ENCODE measurements around the gene LRRC7. TPM values are rescaled to one million over a fixed set of nuclear protein-coding genes. Genes with fewer than 3 reads are reported as not detected.
A peak's percentile ranks its signal among the peaks of the same experiment; 100 is the strongest.
"Not testable (repeated sequence)": the region's sequence is repeated elsewhere in the genome, so short reads cannot be mapped to it uniquely, and the experiment has no call there.

The LRRC7 gene
- total and polyA plus RNA-seq, 8 donors = 0.12 to 2.2 (median 0.90) TPM

DNA sequence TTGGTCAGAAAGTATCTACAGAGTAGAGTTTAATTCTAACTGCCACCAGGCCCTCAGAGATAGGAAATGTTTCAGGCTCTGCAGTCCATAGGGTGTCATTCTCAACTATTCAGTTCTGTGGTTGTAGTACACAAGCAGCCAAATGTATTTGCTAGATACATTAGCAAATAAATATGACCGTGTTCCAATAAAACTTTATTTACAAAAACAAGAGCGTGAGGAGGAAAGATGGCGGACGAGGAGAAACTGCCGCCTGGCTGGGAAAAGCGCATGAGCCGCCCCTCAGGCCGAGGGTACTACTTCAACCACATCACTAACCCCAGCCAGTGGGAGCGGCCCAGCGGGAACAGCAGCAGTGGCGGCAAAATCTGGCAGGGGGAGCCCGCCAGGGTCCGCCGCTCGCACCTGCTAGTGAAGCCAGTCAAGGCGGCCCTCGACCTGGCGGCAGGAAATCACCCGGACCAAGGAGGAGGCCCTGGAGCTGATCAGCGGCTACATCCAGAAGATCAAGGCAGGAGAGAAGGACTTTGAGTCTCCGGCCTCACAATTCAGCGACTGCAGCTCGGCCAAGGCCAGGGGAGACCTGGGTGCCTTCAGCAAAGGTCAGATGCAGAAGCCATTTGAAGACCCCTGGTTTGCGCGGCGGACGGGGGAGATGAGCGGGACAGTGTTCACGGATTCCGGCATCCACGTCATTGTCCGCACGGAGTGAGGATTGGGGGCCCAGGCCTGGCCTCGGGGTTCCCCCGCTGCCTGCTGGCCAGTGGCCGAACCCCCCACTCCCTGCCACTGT lies 351.6 kb downstream of the LRRC7 start:
- H3K36me3 ChIP-seq = no peaks in the 10 kb centered on the region
- ATAC-seq = no peak
- no peaks in the 10 kb centered on the region for H3K9me3 ChIP-seq
- H3K27ac ChIP-seq = no peak overlapping the region
- FAIRE-seq = no peak
- intact Hi-C loops (cut with DNase I) = no loop called here
- H3K4me3 ChIP-seq = no peak overlapping the region
- no peaks in the 10 kb centered on the region for H3K4me1 ChIP-seq
- H3K27me3 ChIP-seq = no peaks in the 10 kb centered on the region
- TF ChIP-seq, protein P1, sequence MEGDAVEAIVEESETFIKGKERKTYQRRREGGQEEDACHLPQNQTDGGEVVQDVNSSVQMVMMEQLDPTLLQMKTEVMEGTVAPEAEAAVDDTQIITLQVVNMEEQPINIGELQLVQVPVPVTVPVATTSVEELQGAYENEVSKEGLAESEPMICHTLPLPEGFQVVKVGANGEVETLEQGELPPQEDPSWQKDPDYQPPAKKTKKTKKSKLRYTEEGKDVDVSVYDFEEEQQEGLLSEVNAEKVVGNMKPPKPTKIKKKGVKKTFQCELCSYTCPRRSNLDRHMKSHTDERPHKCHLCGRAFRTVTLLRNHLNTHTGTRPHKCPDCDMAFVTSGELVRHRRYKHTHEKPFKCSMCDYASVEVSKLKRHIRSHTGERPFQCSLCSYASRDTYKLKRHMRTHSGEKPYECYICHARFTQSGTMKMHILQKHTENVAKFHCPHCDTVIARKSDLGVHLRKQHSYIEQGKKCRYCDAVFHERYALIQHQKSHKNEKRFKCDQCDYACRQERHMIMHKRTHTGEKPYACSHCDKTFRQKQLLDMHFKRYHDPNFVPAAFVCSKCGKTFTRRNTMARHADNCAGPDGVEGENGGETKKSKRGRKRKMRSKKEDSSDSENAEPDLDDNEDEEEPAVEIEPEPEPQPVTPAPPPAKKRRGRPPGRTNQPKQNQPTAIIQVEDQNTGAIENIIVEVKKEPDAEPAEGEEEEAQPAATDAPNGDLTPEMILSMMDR (IDR thresholded peaks at IDR 0.05) = no peak
- peak in 1 of 6 donors; percentile 45 for DNase-seq
- 84 to 95% methylated on average over 36 of the region's 36 CpGs for WGBS, 2 donors

DNA sequence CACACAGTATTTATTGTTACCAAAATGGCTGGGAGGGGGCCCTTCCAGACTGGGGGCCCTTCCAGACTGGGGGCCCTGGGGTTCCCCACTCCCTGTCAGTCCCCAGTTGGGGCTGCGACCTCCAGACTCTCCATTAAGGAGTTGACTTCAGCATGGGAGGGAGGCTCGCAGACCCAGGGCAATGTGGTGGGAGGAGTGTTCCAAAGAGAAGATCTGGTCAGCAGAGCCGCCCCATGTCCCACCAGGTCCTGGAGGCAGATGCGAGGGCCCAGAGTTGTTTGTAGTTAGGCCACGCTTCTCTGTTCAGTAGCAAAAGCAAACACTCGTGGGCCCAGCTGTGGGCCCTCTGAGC lies 352.2 kb downstream of the LRRC7 start:
- Histone ChIP-seq H3K9me3 (no peaks in the 10 kb centered on the region), H3K4me3 (no peak overlapping the region), H3K4me1 (no peaks in the 10 kb centered on the region), H3K27me3 (no peaks in the 10 kb centered on the region), H3K36me3 (no peaks in the 10 kb centered on the region), H3K27ac (no peak overlapping the region)
- no peak for ATAC-seq
- TF ChIP-seq, protein P1 (IDR thresholded peaks at IDR 0.05) = no peak
- intact Hi-C loops (cut with DNase I) = no loop called here
- 68 to 79% methylated on average over 6 of the region's 6 CpGs for WGBS, 2 donors
- no peak for FAIRE-seq
- no peak for DNase-seq

DNA sequence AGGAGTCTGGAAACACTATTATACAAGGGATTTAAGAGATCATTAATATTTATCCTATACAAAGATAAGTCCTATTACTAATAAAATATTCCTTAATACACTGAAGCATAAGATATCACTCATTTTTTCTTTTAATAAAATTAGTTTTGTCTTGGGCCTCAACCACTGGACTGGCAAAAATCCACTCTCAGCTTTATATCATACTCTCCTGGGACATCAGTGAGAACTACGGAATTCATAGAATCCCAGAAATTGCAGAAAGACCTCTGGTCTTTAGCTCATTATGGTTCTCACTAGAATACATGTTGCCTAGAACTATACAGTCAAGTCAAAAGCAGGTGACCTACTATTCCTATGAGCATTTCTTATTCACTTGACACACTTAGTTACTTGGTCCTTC lies 352.7 kb downstream of the LRRC7 start:
- WGBS, 2 donors = 70 to 92% methylated on average over 1 of the region's 1 CpG
- intact Hi-C loops (cut with DNase I) = no loop called here
- DNase-seq (no peak), ATAC-seq (no peak), FAIRE-seq (no peak)
- TF ChIP-seq, protein P1 (IDR thresholded peaks at IDR 0.05) = no peak
- Histone ChIP-seq H3K27ac (no peak overlapping the region), H3K36me3 (no peaks in the 10 kb centered on the region), H3K9me3 (no peaks in the 10 kb centered on the region), H3K4me3 (no peak overlapping the region), H3K27me3 (no peaks in the 10 kb centered on the region), H3K4me1 (no peaks in the 10 kb centered on the region)

DNA sequence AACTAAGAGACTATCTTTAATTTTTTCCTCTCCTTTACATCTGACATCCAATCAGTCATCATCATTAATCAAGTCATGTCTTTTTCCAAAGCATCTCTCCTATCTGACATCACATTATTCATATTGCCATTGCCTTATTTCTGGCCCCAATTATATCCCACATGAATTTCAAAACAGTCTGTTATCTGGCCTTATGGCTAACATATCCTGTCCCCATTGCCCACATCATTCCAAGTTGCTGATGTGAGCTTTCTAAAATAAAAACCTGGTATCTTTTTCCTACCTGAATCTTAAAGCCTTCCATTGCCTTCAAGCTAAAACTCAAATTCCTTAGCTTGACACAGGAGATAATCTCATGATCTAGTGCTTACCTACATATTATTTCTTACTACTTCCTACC lies 353.8 kb downstream of the LRRC7 start:
- Histone ChIP-seq H3K27ac (no peak overlapping the region), H3K27me3 (no peaks in the 10 kb centered on the region), H3K9me3 (no peaks in the 10 kb centered on the region), H3K4me3 (no peak overlapping the region), H3K36me3 (no peaks in the 10 kb centered on the region), H3K4me1 (no peaks in the 10 kb centered on the region)
- no peak for DNase-seq
- ATAC-seq = no peak
- no peak for FAIRE-seq
- intact Hi-C loops (cut with DNase I) = no loop called here
- TF ChIP-seq, protein P1 (IDR thresholded peaks at IDR 0.05) = no peak

DNA sequence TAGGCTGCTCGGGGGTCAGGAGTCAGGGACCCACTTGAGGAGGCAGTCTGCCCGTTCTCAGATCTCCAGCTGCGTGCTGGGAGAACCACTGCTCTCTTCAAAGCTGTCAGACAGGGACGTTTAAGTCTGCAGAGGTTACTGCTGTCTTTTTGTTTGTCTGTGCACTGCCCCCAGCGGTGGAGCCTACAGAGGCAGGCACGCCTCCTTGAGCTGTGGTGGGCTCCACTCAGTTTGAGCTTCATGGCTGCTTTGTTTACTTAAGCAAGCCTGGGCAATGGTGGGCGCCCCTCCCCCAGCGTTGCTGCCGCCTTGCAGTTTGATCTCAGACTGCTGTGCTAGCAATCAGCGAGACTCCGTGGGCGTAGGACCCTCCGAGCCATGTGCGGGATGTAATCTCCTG lies 360.5 kb downstream of the LRRC7 start:
- H3K27me3 ChIP-seq; H3K36me3 ChIP-seq; H3K4me1 ChIP-seq; H3K27ac ChIP-seq; DNase-seq; FAIRE-seq; H3K4me3 ChIP-seq; ATAC-seq; intact Hi-C loops (cut with DNase I); H3K9me3 ChIP-seq: not testable (repeated sequence)
- WGBS, 2 donors = 70 to 76% methylated on average over 11 to 14 of the region's 14 CpGs

Data from pancreas (tissue), 10 donors.